CD4-positive, alpha-beta T cell treated with Interleukin-12 subunit alpha and Interleukin-12 subunit beta, for 1 hour (primary cell): ENCODE measurements around the gene CRIP2.

Experiments used
- DNase-seq: peaks from one replicate; pipeline ENCODE4 v3.0.0-alpha.2; 2020

The CRIP2 gene

GRCh38 chr14:105477660-105478397 lies 3.2 kb downstream of the CRIP2 start:
- DNase-seq = peak; percentile 87

GRCh38 chr14:105478398-105479251 lies 4.0 kb downstream of the CRIP2 start:
- DNase-seq = peak; percentile 48

- DNase-seq = peak; percentile 20
Observed at GRCh38 chr14:105479431-105480158, 5.0 kb downstream of the CRIP2 start.

GRCh38 chr14:105480199-105480746 lies 5.7 kb downstream of the CRIP2 start:
- DNase-seq = no peak

- peak; percentile 93 for DNase-seq
Observed at GRCh38 chr14:105480807-105481801, 6.5 kb downstream of the CRIP2 start.

- DNase-seq = peak; percentile 99
Observed at GRCh38 chr14:105481886-105482457, 7.4 kb downstream of the CRIP2 start.

- no peak for DNase-seq
Observed at GRCh38 chr14:105482486-105483110, 8.0 kb downstream of the CRIP2 start.

GRCh38 chr14:105483300-105484068 lies 8.9 kb downstream of the CRIP2 start:
- no peak for DNase-seq

GRCh38 chr14:105484069-105484996 lies 9.7 kb downstream of the CRIP2 start:
- DNase-seq = peak; percentile 84

GRCh38 chr14:105484997-105485393 lies 10.4 kb downstream of the CRIP2 start:
- DNase-seq = no peak

- peak; percentile 83 for DNase-seq
Observed at GRCh38 chr14:105485739-105486162, 11.1 kb downstream of the CRIP2 start.

GRCh38 chr14:105486163-105486973 lies 11.7 kb downstream of the CRIP2 start, which contains the start of gene CRIP1:
Gene CRIP1, plus strand, starts transcription at chr14:105486886. Its CDS starts 374 bp downstream, at chr14:105487260.
- peak; percentile 35 for DNase-seq

- peak; percentile 87 for DNase-seq
Observed at GRCh38 chr14:105486974-105487448, 12.4 kb downstream of the CRIP2 start.

- DNase-seq = peak; percentile 83
Observed at GRCh38 chr14:105487449-105487985, 12.9 kb downstream of the CRIP2 start.

GRCh38 chr14:105487986-105488777 lies 13.6 kb downstream of the CRIP2 start:
- peak; percentile 56 for DNase-seq

GRCh38 chr14:105488781-105489541 lies 14.3 kb downstream of the CRIP2 start:
- peak; percentile 47 for DNase-seq
